Fibroblast of lung (primary cell): ENCODE results near the gene MMRN2.

Experiments used
- EZH2 ChIP-seq: IDR thresholded peaks from 2 replicates; pipeline ENCODE4 v1.5.1; 2012; ENCODE audit warnings: low read length, control low read depth, mild to moderate bottlenecking; ENCODE audit errors: missing control alignments
- TF ChIP-seq, protein P1 (sequence below), 2 donors: IDR thresholded peaks in 1 of 2; conservative IDR thresholded peaks in 1 of 2; 1 replicate in 1 of 2; 2 replicates in 1 of 2; pipeline ENCODE4 v1.5.1; 2011 to 2012; ENCODE audit warnings: low read length in 2 of 2, control low read depth in 1 of 2, inconsistent platforms in 1 of 2, low read depth in 1 of 2, mild to moderate bottlenecking in 1 of 2

DNA sequence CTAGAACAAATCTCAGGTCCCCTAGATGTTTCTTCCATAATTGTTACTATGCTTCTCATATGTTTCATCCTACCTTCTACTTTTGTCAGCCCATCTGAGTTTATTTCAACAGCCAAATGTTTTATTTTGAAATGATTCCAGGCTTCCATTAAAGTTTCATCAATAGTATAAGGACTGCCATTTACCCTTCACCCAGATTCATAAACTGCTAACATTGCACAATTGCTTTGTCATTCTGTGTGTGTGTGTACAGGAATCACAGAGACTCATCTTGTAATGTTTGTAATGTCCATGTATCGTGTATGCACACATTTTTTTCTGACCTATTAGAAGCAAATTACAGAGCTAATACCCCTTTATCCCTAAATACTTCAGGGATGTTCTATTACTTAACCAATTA, 25.5 kb downstream of the MMRN2 start:
- no peak for TF ChIP-seq EZH2
- TF ChIP-seq, protein P1, sequence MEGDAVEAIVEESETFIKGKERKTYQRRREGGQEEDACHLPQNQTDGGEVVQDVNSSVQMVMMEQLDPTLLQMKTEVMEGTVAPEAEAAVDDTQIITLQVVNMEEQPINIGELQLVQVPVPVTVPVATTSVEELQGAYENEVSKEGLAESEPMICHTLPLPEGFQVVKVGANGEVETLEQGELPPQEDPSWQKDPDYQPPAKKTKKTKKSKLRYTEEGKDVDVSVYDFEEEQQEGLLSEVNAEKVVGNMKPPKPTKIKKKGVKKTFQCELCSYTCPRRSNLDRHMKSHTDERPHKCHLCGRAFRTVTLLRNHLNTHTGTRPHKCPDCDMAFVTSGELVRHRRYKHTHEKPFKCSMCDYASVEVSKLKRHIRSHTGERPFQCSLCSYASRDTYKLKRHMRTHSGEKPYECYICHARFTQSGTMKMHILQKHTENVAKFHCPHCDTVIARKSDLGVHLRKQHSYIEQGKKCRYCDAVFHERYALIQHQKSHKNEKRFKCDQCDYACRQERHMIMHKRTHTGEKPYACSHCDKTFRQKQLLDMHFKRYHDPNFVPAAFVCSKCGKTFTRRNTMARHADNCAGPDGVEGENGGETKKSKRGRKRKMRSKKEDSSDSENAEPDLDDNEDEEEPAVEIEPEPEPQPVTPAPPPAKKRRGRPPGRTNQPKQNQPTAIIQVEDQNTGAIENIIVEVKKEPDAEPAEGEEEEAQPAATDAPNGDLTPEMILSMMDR (conservative IDR thresholded peaks at IDR 0.05 in 1 of 2, IDR thresholded peaks at IDR 0.05 in 1 of 2; ENCODE audit: low read depth in 1 of 2, low read length in 2 of 2): no peak
